Adipocyte (in vitro differentiated cells): ENCODE results near the gene GRIN1.

ENCODE experiments used
- DNase-seq: peaks from one replicate; pipeline ENCODE4 v3.0.0-alpha.2; 2015; ENCODE audit warnings: low read depth
- H3K27me3 ChIP-seq: replicated peaks from 2 replicates; pipeline ENCODE4 v1.7.0; 2013; ENCODE audit warnings: mild to moderate bottlenecking, low read length, moderate library complexity; ENCODE audit not compliant: control insufficient read depth, insufficient read depth
- H3K36me3 ChIP-seq: 2 replicates; pipeline ENCODE4 v1.7.0; 2013; ENCODE audit warnings: low read length, mild to moderate bottlenecking, moderate library complexity; ENCODE audit not compliant: control insufficient read depth, insufficient read depth, severe bottlenecking
- H3K4me1 ChIP-seq: 2 replicates; pipeline ENCODE4 v1.7.0; 2013; ENCODE audit warnings: mild to moderate bottlenecking, low read length, moderate library complexity; ENCODE audit not compliant: control insufficient read depth, insufficient read depth
- H3K4me3 ChIP-seq: 2 replicates; pipeline ENCODE4 v1.7.0; 2013; ENCODE audit warnings: mild to moderate bottlenecking, low read length, moderate library complexity
- H3K9ac ChIP-seq: 2 replicates; pipeline ENCODE4 v1.7.0; 2013; ENCODE audit warnings: mild to moderate bottlenecking, low read length, moderate library complexity
- H3K9me3 ChIP-seq: 2 replicates; pipeline ENCODE4 v1.7.0; 2013; ENCODE audit warnings: mild to moderate bottlenecking, low read length, moderate library complexity; ENCODE audit not compliant: control insufficient read depth

GRIN1 gene

GRCh38 chr9:137199411-137200121 is 60.6 kb downstream of the GRIN1 start:
- peak overlapping the region; percentile 71 for H3K9ac ChIP-seq
- H3K4me1 ChIP-seq: peaks cover 44% of the 10 kb centered on the region
- no peaks in the 10 kb centered on the region for H3K9me3 ChIP-seq
- DNase-seq: peak; percentile 39
- no peaks in the 10 kb centered on the region for H3K27me3 ChIP-seq
- peak overlapping the region; percentile 67 for H3K4me3 ChIP-seq
- H3K36me3 ChIP-seq: no peaks in the 10 kb centered on the region

- Histone ChIP-seq H3K36me3 (no peaks in the 10 kb centered on the region), H3K9me3 (no peaks in the 10 kb centered on the region), H3K9ac (peak within 1 kb of the TSS; percentile 92), H3K4me3 (peak within 1 kb of the TSS; percentile 88), H3K4me1 (peaks cover 45% of the 10 kb centered on the region), H3K27me3 (no peaks in the 10 kb centered on the region)
- DNase-seq: peak; percentile 100
Measured at GRCh38 chr9:137200311-137201204, 61.6 kb downstream of the GRIN1 start, which contains the start of gene TPRN. TPRN (minus strand) TSS chr9:137200741; CDS start chr9:137200711, 30 bp downstream.

DNA sequence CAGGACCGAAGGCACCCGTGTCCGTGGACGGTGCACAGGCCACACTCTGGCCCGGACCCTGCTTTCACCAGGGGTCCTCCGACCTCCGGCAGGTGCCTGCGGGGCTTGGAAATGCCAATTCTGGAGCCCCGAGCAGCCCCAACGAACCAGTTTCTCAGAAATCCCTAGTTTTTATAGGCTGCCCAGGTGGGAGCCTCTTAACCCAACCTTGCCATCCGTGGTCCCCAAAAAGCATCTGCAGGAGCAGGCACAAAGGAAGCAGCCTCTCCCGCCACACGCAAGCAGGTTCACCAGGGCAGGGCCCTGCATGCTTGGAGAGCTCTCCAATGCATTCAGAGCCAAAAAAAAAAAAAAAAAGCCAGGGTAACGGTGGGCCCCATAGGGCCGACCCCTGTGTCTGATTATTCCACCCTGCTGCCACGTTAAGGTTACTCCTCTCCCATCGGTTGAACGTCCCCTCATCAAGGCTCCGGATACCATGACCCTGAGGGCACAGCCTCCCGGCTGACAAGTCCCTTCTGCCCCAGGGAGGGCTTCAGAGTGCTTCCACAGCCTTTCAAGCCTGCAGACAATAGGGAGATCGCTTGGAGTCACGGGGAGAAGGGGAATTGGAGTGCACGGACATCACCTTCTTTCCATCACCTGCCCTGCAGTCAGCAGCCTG is 62.4 kb downstream of the GRIN1 start:
- peak overlapping the region; percentile 92 for H3K9ac ChIP-seq
- peak overlapping the region; percentile 88 for H3K4me3 ChIP-seq
- no peak for DNase-seq
- no peaks in the 10 kb centered on the region for H3K27me3 ChIP-seq
- peaks cover 48% of the 10 kb centered on the region for H3K4me1 ChIP-seq
- no peaks in the 10 kb centered on the region for H3K9me3 ChIP-seq
- no peaks in the 10 kb centered on the region for H3K36me3 ChIP-seq

- Histone ChIP-seq H3K36me3 (no peaks in the 10 kb centered on the region), H3K9me3 (no peaks in the 10 kb centered on the region), H3K4me1 (peaks cover 54% of the 10 kb centered on the region), H3K9ac (no peak overlapping the region), H3K27me3 (no peaks in the 10 kb centered on the region), H3K4me3 (no peak overlapping the region)
- no peak for DNase-seq
Measured at GRCh38 chr9:137202966-137203365, 64.0 kb downstream of the GRIN1 start.

GRCh38 chr9:137204731-137205125 is 65.8 kb downstream of the GRIN1 start:
- Histone ChIP-seq H3K36me3 (peaks cover 4% of the 10 kb centered on the region), H3K9me3 (no peaks in the 10 kb centered on the region), H3K4me3 (peak overlapping the region; percentile 97), H3K9ac (peak overlapping the region; percentile 99), H3K4me1 (peaks cover 39% of the 10 kb centered on the region), H3K27me3 (no peaks in the 10 kb centered on the region)
- DNase-seq: no peak

GRCh38 chr9:137205126-137206069 is 66.4 kb downstream of the GRIN1 start, which contains the start of the genes NDOR1 and TMEM203:
NDOR1 (plus strand) TSS chr9:137205700; CDS start chr9:137205778, 78 bp downstream.
TMEM203 (minus strand) TSS chr9:137205648; CDS start chr9:137205414, 234 bp downstream.
- Histone ChIP-seq H3K4me1 (peaks cover 39% of the 10 kb centered on the region), H3K27me3 (no peaks in the 10 kb centered on the region)

GRCh38 chr9:137206602-137207001 is 67.6 kb downstream of the GRIN1 start:
- Histone ChIP-seq H3K4me3 (peak overlapping the region; percentile 97), H3K9ac (peak overlapping the region; percentile 99), H3K36me3 (peaks cover 4% of the 10 kb centered on the region), H3K9me3 (no peaks in the 10 kb centered on the region), H3K27me3 (no peaks in the 10 kb centered on the region), H3K4me1 (peaks cover 33% of the 10 kb centered on the region)
- DNase-seq: no peak

More at GRCh38 chr9:137205126-137206069, 66.4 kb downstream of the GRIN1 start, which contains the start of the genes NDOR1 and TMEM203:
- DNase-seq: peak; percentile 97
- peak within 1 kb of the TSS; percentile 99 for H3K9ac ChIP-seq
- peaks cover 4% of the 10 kb centered on the region for H3K36me3 ChIP-seq
- peak within 1 kb of the TSS; percentile 97 for H3K4me3 ChIP-seq
- no peaks in the 10 kb centered on the region for H3K9me3 ChIP-seq

- H3K4me1 ChIP-seq: peaks cover 3% of the 10 kb centered on the region
Measured at GRCh38 chr9:137211532-137211931, 72.6 kb downstream of the GRIN1 start.

DNA sequence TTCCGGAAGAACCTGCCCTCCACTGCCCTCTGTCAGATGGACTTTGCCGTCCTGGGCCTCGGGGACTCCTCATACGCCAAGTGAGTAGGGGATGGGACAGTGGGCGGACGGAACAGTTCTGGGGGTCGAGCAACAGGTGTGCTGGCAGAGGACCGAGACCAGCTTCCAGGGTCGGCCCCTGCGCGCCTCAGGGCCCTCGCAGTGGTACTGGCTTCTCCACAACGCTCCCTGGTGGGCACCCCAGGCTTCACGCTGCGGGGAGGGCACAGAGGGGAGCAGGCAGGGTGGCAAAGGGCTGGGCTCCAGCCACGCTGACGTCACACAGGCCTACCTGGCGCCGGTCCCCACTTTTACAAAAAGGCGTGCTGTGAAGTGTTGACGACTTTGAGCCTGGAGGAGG is 73.6 kb downstream of the GRIN1 start:
- H3K9me3 ChIP-seq: no peaks in the 10 kb centered on the region
- H3K4me3 ChIP-seq: no peak overlapping the region
- peaks cover 13% of the 10 kb centered on the region for H3K36me3 ChIP-seq
- peaks cover 9% of the 10 kb centered on the region for H3K4me1 ChIP-seq
- H3K9ac ChIP-seq: no peak overlapping the region
- no peak for DNase-seq
- H3K27me3 ChIP-seq: no peaks in the 10 kb centered on the region

More at GRCh38 chr9:137211532-137211931, 72.6 kb downstream of the GRIN1 start:
- Histone ChIP-seq H3K27me3 (no peaks in the 10 kb centered on the region), H3K9me3 (no peaks in the 10 kb centered on the region), H3K4me3 (no peak overlapping the region), H3K36me3 (peaks cover 13% of the 10 kb centered on the region), H3K9ac (no peak overlapping the region)
- DNase-seq: no peak
